Measurements from ENCODE around the gene MT1X.

Gene MT1X

DNA sequence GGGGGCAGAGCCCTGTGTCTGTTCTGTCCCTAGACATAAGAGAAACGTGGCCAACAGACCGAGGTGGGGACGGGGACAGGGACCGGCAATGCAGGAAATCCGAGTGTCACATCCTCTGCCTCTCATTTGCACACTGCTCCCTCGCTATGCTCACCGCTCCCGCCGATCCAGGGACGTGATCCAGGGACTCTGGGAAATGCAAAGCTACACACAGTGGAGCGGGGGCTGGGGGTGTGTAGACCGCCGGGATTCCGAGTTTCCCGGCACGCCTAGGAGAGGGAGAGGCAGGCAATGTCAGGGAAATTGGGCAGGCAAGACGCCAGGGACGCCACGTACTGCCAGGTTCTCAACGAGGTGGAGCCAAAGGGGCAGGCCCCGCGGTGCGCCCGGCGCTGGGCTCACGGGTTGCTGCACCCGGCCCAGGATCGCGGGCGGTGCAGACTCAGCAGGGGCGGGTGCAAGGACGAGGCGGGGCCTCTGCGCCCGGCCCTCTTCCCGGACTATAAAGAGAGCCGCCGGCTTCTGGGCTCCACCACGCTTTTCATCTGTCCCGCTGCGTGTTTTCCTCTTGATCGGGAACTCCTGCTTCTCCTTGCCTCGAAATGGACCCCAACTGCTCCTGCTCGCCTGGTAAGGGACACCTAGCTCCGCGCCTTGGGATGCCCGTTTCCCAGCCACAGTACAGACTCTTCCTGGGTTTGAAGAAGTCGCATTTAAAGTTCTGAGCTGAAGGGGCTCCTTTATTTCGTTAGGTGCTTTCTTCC lies at the start of gene MT1X:
Gene MT1X, plus strand, starts transcription at position 532 of the 764 bp plus-strand sequence. Its CDS starts 71 bp downstream, at position 603.
- peak; percentile 91 for DNase-seq

DNA sequence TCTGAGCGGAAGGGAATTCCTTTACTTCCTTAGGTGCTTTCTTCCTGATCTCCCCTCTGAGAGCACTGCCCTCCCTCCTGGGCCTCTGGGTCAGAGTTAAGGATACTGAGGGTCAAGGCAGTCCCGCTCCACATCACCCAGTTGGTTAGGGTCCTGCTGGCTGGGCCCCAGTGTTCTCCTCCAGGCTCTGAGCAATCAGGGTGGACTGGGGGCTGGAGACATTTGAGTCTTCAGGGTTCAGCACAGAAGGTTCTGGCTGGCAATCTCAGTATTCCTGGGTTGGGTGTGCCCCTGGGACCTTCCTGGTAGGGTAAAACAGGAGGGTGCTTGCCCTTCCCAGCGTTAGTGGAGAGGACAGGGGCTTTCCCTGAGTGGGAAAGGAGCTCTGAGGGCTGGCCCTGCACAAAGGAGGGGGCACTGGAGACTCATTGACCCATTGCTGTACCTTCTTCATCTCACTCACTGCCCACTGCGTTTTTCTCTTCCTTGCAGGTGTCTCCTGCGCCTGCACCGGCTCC lies 49.4 kb upstream of the MT1X start:
- no peak for DNase-seq

DNA sequence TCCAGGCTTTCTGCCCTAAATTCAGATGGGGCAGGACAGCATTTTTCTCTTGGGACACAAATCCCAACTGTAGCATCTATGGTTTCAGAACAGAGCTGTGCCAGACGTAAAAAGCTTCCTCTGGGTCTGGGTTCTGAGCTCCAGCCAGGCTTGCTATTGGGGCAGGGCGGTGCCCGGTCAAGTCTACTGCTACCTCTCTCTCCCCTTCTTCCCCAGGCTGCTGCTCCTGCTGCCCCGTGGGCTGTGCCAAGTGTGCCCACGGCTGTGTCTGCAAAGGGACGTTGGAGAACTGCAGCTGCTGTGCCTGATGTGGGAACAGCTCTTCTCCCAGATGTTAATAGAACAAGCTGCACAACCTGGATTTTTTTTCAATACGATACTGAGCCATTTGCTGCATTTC lies 48.7 kb upstream of the MT1X start:
- DNase-seq = no peak

DNA sequence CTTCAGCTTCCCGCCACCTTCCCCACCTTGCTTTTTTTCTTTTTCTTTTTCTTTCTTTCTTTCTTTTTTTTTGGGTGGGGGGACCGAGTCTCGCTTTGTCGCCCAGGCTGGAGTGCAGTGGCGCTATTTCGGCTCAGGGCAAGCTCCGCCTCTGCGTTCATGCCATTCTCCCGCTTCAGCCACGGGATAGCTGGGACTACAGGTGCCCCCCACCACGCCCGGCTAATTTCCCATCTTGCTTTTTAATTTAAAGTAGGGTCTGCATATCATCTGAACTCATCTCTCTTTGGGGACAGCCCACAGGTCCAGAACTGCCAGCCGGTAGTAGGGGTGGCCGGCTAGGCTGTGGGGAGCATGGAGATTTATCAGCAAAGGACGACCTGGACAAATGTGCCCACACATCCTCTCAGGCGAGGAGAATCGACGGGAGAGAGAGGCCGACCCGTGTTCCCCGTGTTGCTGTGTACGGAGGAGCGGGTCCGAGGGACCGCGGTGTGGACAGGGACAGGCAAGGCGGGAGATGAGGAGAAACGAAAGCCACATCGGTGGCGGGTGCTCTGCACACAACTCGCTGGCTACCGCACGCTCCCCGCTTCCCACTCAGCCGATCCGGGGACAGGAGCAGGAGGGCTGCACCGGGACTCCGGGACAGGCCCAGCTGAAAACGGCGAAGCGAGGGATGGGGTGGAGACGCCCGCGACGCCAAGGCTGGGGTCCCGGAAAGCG lies 47.4 kb upstream of the MT1X start:
- no peak for DNase-seq

DNA sequence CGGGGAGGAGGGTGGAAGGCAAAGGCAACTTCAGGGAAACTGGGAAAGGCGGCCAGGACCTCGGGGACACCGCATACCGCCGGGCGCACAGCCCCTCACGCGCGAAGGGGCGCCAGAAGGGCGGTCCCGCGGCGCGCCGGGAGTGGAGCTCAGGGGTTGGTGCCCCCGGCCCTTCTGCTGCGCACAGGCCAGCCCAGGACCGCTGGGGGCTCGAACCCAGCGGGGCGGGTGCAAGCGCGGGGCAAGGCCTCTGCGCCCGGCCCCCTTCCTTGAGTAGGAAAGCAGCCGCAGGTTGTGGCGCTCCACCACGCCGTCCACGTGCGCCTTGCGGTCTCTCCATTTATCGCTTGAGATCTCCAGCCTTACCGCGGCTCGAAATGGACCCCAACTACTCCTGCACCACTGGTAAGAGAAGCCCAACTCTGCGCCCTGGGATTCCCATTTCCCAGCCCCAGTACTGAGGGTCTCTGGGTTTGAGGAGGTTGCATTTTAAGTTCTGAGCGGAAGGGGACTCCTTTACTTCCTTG lies 46.8 kb upstream of the MT1X start:
- no peak for DNase-seq

DNA sequence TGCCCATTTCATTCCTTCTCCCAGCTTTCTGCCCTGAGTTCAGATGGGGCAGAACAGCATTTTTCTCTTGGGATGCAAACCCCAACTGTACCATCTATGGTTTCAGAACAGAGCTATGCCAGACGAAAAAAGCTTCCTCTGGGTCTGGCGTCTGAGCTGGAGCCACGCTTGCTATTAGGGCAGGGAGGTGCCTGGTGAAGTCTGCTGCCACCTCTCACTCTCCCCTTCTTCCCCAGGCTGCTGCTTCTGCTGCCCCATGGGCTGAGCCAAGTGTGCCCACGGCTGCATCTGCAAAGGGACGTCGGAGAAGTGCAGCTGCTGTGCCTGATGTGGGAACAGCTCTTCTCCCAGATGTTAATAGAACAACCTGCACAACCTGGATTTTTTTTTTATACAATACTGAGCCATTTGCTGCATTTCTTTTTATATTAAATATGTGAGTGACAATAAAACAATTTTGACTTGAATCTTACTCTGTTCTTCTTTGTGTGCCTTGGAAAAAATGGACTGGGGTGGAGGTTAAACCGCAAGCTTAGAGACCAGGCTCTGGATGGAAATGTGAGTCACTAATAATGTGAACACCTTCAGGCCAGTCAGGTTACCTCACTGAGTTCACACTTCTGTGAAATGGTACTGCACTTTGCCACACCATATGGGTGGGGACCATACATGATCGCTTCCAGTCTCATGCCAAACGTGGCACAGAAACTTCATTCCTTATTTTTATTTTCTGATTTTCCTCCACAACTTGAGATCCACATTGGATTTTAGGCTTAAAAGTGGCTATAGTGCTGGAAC lies 45.5 kb upstream of the MT1X start:
- DNase-seq = no peak

DNA sequence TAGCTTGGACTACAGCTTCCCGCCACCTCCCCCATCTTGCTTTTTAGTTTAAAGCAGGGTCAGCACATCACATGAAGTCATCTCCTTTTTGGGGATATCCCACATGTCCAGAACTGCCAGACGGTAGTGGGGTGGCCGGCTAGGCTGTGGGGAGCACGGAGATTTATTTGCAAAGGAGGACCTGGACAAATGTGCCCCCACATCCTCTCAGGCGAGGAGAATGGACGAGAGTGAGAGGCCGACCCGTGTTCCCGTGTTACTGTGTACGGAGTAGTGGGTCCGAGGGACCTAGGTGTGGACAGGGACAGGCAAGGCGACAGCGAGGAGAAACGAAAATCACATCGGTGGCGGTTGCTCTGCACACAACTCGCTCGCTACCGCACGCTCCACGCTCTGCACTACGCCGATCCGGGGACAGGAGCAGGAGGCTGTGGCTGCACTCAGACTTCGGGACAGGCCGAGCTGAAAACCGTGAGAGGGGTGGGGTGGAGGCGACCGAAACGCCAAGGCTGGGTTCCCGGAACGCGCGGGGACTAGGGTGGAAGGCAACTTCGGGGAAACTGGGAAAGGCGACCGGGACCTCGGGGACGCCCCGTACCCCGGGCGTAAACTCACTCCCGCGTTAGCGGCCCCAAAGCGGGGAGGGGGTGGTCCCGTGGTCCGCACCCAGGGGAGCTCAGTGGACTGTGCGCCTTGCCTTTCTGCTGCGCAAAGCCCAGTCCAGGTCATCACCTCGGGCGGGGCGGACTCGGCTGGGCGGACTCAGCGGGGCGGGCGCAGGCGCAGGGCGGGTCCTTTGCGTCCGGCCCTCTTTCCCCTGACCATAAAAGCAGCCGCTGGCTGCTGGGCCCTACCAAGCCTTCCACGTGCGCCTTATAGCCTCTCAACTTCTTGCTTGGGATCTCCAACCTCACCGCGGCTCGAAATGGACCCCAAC lies 44.2 kb upstream of the MT1X start, which contains the start of gene MT1A:
Gene MT1A, plus strand, starts transcription at position 853 of the 937 bp plus-strand sequence. Its CDS starts 73 bp downstream, at position 926.
- no peak for DNase-seq

DNA sequence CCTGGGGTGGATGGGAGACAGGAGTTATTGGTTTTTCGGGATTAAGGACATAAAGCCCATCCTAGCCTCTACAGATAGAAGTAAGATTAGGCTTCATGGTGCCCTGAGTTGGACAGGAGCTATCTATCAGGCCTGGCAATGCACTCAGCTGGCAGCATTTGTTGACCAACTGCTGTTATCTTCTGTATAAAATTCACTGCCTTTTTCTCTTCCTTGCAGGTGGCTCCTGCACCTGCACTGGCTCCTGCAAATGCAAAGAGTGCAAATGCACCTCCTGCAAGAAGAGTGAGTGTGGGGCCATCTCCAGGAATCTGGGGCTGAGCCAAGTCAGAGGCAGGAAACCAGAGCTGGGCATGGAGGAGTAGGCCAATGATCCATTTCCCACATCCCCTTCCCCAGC lies 43.2 kb upstream of the MT1X start:
- DNase-seq = no peak

DNA sequence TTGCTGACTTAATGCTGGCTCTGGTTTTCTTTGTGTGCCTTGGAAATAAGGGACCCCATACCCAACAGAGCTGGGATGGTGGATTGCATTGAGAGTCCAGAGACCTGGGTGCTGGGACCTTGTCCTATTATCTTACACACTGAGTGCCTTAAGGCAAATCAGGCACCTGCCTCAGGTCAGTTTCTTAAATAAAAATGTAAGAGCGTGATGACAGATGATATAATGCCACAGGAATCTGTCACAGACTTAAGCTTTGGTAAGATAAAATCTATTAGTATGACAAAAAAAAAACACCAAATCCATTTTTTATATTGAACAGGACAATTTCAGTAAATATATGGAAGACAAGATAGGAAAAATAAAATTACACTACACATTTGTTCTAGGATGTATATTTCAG lies 42.2 kb upstream of the MT1X start:
- DNase-seq = no peak

DNA sequence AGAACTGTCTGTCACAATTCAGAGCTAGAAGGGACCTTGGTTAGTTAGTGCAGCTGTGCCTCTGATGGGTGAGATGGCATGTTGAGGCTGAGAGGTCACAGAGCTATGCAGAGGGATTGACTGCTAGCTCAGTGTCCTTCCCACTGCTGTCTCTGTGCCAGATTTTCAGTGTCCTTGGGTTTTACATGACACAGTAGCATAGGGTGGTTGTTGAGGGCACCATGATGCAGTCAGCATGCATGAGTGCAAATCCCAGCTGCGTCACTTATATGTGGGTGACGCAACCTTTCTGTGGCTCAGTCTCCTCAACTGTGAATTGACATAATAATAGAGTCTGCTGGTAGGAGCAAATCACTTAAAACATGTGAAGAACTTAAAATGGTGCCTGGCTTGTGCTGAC lies 41.1 kb upstream of the MT1X start:
- no peak for DNase-seq

DNA sequence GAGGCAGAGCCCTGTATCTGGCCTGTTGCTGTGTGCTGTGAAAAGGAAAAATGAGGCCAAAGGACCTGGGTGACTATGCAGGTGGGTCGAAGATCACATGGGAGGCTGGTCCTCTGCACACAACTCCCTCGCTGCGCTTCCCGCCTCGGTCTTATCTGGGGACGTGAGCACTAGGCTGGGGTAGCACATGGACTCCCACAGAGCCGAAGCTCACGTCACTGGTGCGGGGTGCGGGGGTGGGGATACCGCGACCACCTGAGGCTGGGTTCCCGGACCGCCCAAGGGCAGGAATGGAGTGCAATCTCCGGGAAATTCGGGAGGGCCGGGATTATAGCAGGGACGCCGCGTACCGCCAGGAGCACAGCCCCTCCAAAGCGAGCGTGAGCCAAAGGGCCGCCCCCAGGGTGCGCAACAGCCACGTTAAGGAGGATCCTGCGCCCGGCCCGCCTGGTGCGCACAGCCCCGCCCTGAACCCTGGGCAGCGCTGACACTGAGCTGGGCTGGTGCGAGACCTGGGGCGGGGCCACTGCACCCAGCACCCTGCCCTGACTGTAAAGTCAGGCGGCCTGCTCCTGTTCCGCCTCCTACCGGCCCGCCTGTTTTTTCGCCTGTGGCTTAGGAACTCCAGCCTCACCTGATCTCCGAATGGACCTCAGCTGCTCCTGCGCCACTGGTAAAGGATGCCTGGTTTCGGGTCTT lies 39.0 kb upstream of the MT1X start:
- DNase-seq = no peak

DNA sequence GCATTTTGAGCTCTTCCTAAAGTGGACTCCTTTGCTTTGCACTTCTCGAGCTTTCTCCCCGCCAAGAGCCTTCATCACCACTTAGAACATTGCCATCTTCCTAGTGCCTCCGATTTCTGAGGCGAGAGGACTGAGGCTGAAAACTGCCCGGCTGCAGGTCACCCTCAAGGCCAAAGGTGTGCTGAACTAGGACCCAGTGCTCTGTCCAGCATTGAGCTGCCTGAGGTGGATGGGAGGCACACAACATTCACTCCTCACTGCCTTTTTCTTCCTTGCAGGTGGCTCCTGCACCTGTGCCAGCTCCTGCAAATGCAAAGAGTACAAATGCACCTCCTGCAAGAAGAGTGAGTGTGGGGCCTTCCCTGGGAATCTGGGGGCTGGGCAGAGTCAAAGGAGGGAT lies 38.4 kb upstream of the MT1X start:
- DNase-seq = no peak

DNA sequence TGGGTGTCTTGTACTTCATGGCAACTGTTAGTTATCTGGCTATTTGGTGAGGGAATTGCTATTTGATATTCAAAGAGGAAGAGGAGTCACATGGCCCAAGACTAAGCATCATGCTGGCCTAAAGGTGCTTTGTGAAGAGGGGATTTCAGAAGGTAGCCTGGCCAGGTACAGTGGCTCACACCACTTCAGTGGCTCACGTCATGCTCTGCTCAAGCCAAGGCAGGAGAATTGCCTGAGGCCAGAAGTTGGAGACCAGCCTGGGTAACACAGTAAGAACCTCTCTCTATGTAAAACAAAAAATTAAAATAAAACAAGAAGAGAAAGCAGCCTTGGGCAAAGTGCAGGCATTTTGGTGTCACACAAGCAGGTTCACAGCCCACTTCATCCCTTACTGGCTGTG lies 37.0 kb upstream of the MT1X start:
- DNase-seq = no peak

DNA sequence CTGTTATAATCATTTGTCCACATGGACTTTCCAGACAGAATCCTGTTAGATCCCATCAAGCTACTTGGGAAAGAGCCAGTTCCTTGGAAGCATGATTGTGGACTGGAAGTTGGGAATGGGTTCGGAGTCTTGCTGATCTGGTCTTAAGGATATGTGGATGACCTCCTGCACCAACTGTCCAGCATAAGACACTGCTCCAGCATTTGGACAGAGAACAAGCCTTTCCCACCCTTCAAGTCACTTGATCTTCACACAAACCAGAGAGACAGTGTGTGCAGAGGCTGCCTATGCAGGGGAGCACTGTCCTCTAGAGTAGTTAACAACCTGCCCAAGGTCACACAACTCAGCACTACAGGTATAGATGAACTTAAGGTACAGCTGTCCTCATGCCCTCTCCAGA lies 36.4 kb upstream of the MT1X start:
- DNase-seq = no peak

DNA sequence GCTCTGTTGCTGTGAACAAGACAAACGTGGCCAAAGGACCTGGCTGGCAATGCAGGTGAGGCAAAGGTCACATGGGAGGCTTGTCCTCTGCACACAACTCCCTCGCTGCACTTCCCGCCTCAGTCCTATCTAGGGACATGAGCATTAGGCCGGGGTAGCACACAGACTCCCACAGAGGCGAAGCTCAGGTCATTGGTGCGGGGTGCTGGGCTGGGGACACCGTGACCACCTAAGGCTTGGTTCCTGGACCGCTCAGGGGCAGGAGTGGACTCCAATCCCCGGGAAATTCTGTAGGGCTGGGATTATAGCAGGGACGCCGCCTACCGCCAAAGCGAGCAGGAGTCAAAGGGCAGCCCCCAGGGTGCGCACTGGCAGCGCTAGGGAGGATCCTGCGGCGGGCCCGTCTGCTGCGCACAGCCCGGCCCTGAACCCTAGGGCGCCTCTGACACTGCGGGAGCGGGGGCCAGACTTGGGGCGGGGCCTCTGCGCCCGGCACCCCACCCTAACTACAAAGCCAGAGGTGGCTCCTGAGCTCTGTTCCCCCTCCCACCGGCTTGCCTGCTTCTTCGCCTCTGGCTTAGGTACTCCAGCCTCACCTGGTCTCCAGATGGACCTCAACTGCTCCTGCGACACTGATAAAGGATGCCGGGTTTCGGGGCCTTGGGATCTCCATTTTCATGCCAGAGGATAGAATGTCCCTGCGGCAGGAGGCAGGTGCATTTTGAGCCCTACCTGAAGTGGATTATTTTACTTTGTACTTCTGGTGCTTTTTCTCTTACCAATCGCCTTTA lies 34.4 kb upstream of the MT1X start:
- no peak for DNase-seq

DNA sequence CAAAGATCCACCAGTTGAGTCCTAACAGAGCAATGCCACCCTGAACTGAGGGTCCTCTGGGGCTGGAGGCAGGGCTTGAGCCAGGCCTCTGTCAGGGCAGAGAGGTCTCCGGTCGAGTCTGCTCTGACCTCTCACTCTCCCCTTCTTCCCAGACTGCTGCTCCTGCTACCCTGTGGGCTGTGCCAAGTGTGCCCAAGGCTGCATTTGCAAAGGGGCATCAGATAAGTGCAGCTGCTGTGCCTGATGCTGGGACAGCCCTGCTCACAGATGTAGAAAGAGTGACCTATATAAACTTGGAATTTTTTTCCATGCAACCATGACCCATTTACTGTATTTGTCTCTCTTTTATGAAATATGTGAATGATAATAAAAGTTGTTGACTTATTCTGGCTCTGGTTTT lies 33.0 kb upstream of the MT1X start:
- no peak for DNase-seq

DNA sequence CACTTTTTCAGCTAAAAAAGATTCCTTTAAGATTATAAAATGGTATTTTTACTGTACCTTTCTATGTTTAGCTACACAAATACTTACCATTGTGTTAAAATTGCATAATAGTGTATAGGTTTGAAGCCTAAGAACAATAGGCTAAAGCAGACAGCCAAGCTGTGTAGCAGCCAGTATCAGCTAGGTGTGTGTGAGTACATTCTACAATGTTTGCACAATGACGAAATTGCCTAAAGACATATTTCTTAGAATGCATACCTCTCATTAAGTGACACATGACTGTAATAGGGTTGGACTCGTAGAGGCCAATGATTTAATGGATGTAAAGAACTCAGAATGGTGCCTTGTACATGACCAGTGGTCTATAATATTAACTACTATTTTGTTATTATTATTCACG lies 32.5 kb upstream of the MT1X start:
- no peak for DNase-seq

DNA sequence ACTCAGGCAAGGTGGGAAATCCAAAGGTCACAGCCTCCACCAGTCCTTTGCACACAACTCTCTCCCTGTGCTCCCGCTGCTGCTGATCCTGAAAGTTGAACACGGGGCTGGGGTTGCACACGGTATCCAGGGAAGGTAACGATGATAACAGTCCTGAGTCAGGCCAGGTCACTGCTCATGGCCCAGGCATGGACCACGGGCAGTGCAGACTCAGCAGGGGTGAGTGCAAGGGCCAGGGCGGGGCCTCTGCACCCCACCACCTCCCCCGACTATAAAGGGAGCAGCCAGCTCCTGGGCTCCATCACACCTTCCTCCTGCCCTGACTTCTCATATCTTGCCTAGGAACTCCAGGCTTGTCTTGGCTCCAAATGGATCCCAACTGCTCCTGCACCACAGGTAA lies 30.7 kb upstream of the MT1X start, which contains the start of gene MT1B:
Gene MT1B, plus strand, starts transcription at position 301 of the 400 bp plus-strand sequence. Its CDS starts 68 bp downstream, at position 369.
- no peak for DNase-seq

DNA sequence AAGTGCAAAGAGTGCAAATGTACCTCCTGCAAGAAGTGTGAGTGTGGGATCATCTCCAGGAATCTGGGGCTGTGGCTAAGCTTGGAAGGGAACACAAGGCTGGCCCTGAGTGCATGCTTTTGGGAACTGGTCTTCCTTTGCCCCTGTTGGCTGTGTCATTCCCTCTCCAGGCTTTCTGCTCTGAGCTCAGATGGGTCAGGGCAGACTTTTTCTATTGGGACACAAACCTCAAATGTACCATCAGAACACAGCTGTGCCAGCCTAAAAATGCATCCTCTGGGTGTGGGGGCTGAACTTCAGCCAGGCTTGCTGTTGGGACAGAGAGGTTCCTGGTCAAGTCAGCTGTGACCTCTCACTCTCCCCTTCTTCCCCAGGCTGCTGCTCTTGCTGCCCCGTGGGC lies 29.7 kb upstream of the MT1X start:
- no peak for DNase-seq

DNA sequence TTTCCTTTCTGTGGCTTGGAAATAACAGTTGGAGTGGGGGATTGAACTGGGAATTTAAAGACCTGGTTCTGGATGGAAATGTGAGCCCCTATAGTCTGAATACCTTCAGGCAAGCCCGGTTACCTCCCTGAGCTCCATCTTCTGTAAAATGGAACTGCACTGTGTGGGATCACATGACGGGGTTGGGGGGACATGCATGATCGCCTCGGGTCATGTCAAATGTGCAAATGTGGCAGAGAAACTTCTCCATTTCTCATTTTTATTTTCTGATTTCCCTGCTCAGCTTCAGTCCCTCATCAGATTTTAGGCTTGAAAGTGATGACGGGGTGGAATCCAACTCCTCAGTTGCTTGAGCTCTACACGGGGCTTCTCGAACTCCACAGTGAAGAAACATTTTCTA lies 29.1 kb upstream of the MT1X start:
- DNase-seq = no peak

Measured in right forelimb (tissue), 1 donor.